HCT116 (cell line): ENCODE data around the gene FHOD3. TPM values are rescaled to one million over a fixed set of nuclear protein-coding genes. Genes with fewer than 3 reads are reported as not detected.

ENCODE experiments used
- ATAC-seq: fragments of 200-7000 bp; cut with Tn5 transposase; 2 replicates; pipeline ENCODE4 v1.9.1; 2020; ENCODE audit warnings: mild to moderate bottlenecking, moderate library complexity
- BruUV-seq: library from RNA; stranded (reverse); fragments of 400-500 nt; replicated peaks from 2 replicates; lab custom pipeline; 2021; lab: Mats Ljungman, UMichigan
- CTCF ChIA-PET: fragments of 300-600 bp; sonication (Branson Sonifier 250); formaldehyde crosslinking; loops from one replicate; lab custom pipeline; 2021; ENCODE audit warnings: antibody characterized with exemption; lab: Charles Lee
- POLR2A ChIA-PET: fragments of 300-600, 350-600 bp; sonication (Branson Sonifier 250); formaldehyde crosslinking; loops from one replicate; lab custom pipeline; 2021; ENCODE audit warnings: antibody characterized with exemption; lab: Charles Lee
- RAD21 ChIA-PET, 2 experiments: fragments of 300-600 bp; sonication (Branson Sonifier 250); formaldehyde crosslinking; loops; one replicate each; lab custom pipeline; 2023; ENCODE audit warnings: low total read pairs in 2 of 2; ENCODE audit not compliant: uncharacterized antibody in 2 of 2, unreplicated experiment in 2 of 2, low non-redundant PET in 1 of 2; lab: Charles Lee
- DNase-seq: peaks from one replicate; pipeline ENCODE4 v3.0.0-alpha.2; 2010; ENCODE audit warnings: low read depth, low spot score
- H2AFZ ChIP-seq: fragments of 200-600 bp; shearing (Covaris generic), sonication (generic); 2 replicates; pipeline ENCODE4 v1.6.1; 2017; ENCODE audit warnings: low read depth, mixed run types, mixed read lengths, antibody characterized with exemption, low read length; ENCODE audit not compliant: poor library complexity, severe bottlenecking
- H3K27ac ChIP-seq: 2 replicates; pipeline ENCODE4 v1.5.1; 2012; ENCODE audit warnings: low read depth, low read length
- H3K27me3 ChIP-seq: fragments of 200-600 bp; sonication (generic); 2 replicates; pipeline ENCODE4 v1.6.1; 2016; ENCODE audit warnings: mixed run types, low read length, mixed read lengths; ENCODE audit not compliant: insufficient read depth
- H3K36me3 ChIP-seq, 2 experiments: fragments of 200-500 bp in 1 of 2; fragments of 200-600 bp in 1 of 2; sonication (Bioruptor generic) in 1 of 2; sonication (generic) in 1 of 2; 2 replicates each; pipeline versions ENCODE4 v1.5.1 to v1.6.1; 2014 to 2016; ENCODE audit warnings: low read length in 2 of 2, inconsistent platforms in 1 of 2, mixed read lengths in 1 of 2, mixed run types in 1 of 2; ENCODE audit not compliant: insufficient read depth in 2 of 2, control insufficient read depth in 1 of 2
- H3K4me1 ChIP-seq, 2 experiments: fragments of 200-600 bp in 1 of 2; sonication (generic) in 1 of 2; 2 replicates each; pipeline versions ENCODE4 v1.5.1 to v1.6.1; 2012 to 2017; ENCODE audit warnings: low read length in 2 of 2, inconsistent platforms in 1 of 2, mild to moderate bottlenecking in 1 of 2, mixed read lengths in 1 of 2, mixed run types in 1 of 2, moderate library complexity in 1 of 2; ENCODE audit not compliant: insufficient read depth in 2 of 2, control insufficient read depth in 1 of 2
- H3K4me2 ChIP-seq: fragments of 200-600 bp; sonication (generic); 2 replicates; pipeline ENCODE4 v1.6.1; 2017; ENCODE audit warnings: mixed run types, low read length, mixed read lengths
- H3K4me3 ChIP-seq, 2 experiments: fragments of 200-600 bp in 1 of 2; sonication (generic) in 1 of 2; replicated peaks in 1 of 2; 2 replicates each; pipeline ENCODE4 v1.5.1; 2011 to 2016; ENCODE audit warnings: low read length in 2 of 2, control low read depth in 1 of 2, low read depth in 1 of 2, mild to moderate bottlenecking in 1 of 2, mixed read lengths in 1 of 2, mixed run types in 1 of 2
- H3K79me2 ChIP-seq: fragments of 200-600 bp; sonication (generic); 2 replicates; pipeline ENCODE4 v1.6.1; 2017; ENCODE audit warnings: mild to moderate bottlenecking, mixed run types, low read length, moderate library complexity, mixed read lengths; ENCODE audit not compliant: insufficient read depth
- H3K9ac ChIP-seq: fragments of 200-600 bp; sonication (generic); 2 replicates; pipeline ENCODE4 v1.6.1; 2016; ENCODE audit warnings: low read length, mixed read lengths
- H3K9me2 ChIP-seq: fragments of 200-600 bp; sonication (generic), shearing (Covaris generic); 2 replicates; pipeline ENCODE4 v1.6.1; 2017; ENCODE audit warnings: mixed run types, mild to moderate bottlenecking, moderate library complexity; ENCODE audit not compliant: insufficient read depth
- H3K9me3 ChIP-seq, 2 experiments: fragments of 200-500 bp in 1 of 2; fragments of 200-600 bp in 1 of 2; sonication (Bioruptor generic) in 1 of 2; sonication (generic) in 1 of 2; 2 replicates each; pipeline ENCODE4 v1.6.1; 2014 to 2017; ENCODE audit warnings: low read length in 2 of 2, mixed read lengths in 2 of 2, inconsistent platforms in 1 of 2, low read depth in 1 of 2, mild to moderate bottlenecking in 1 of 2, mixed run types in 1 of 2, moderate library complexity in 1 of 2; ENCODE audit not compliant: control insufficient read depth in 1 of 2, insufficient read depth in 1 of 2
- H4K20me1 ChIP-seq: fragments of 200-600 bp; sonication (generic), shearing (Covaris generic); 2 replicates; pipeline ENCODE4 v1.6.1; 2017; ENCODE audit warnings: mixed run types, mild to moderate bottlenecking, moderate library complexity; ENCODE audit not compliant: insufficient read depth
- CTCF ChIP-seq, 3 experiments: fragments of 200-600 bp in 1 of 3; sonication (generic) in 1 of 3; IDR thresholded peaks in 2 of 3; conservative IDR thresholded peaks in 1 of 3; 2 replicates each; pipeline ENCODE4 v1.5.1; 2012 to 2017; ENCODE audit warnings: low read depth in 2 of 3, low read length in 2 of 3, antibody characterized with exemption in 1 of 3, borderline replicate concordance in 1 of 3, control low read depth in 1 of 3, mild to moderate bottlenecking in 1 of 3, mixed read lengths in 1 of 3, mixed run types in 1 of 3, moderate library complexity in 1 of 3; ENCODE audit not compliant: insufficient read depth in 1 of 3
- EZH2phosphoT487 ChIP-seq: fragments of 200-600 bp; IDR thresholded peaks from 2 replicates; pipeline ENCODE4 v1.6.1; 2018; ENCODE audit warnings: antibody characterized with exemption, borderline replicate concordance
- FOSL1 ChIP-seq: IDR thresholded peaks from 2 replicates; pipeline ENCODE4 v1.6.1; 2012; ENCODE audit warnings: low read depth
- SIN3A ChIP-seq: IDR thresholded peaks from 2 replicates; pipeline ENCODE4 v1.6.1; 2012; ENCODE audit warnings: low read depth
- SP1 ChIP-seq: IDR thresholded peaks from 2 replicates; pipeline ENCODE4 v1.6.1; 2012; ENCODE audit warnings: low read depth
- SRF ChIP-seq: IDR thresholded peaks from 2 replicates; pipeline ENCODE4 v1.6.1; 2012; ENCODE audit warnings: low read depth
- TCF7L2 ChIP-seq: IDR thresholded peaks from 2 replicates; pipeline ENCODE4 v1.7.0; 2011; ENCODE audit warnings: borderline replicate concordance, inconsistent platforms; ENCODE audit not compliant: insufficient read depth, insufficient read length; ENCODE audit errors: extremely low read depth
- ZNF274 ChIP-seq: fragments of 200-500 bp; sonication (Bioruptor generic); IDR thresholded peaks from 2 replicates; pipeline ENCODE4 v1.6.1; 2014; ENCODE audit warnings: mild to moderate bottlenecking, low read depth, low read length, inconsistent platforms
- intact Hi-C: fragments of 100-400 bp; cut with micrococcal nuclease; formaldehyde crosslinking; loops from 2 replicates; pipeline ENCODE4 v1.10.0; 2022
- total RNA-seq: library from RNA; stranded (reverse); gene quantifications from one replicate; pipeline ENCODE4 v1.2.1, GENCODE V29; 2021; ENCODE audit not compliant: unreplicated experiment
- TF ChIP-seq, protein P1 (sequence below): IDR thresholded peaks from 2 replicates; pipeline ENCODE4 v1.6.1; 2012

Gene FHOD3
- total RNA-seq, 1 experiment from 2014 or later: 4.0 TPM

GRCh38 chr18:36388310-36388709 is 90.8 kb downstream of the FHOD3 start:
- Histone ChIP-seq H3K36me3 (no peaks in the 10 kb centered on the region; a peak in 1 of 4 replicates), H3K4me1 (no peaks in the 10 kb centered on the region), H3K9me2 (no peaks in the 10 kb centered on the region), H3K4me3 (no peak overlapping the region), H2AFZ (no peak overlapping the region), H4K20me1 (no peaks in the 10 kb centered on the region), H3K27me3 (no peaks in the 10 kb centered on the region), H3K9me3 (no peaks in the 10 kb centered on the region), H3K9ac (no peak overlapping the region), H3K4me2 (no peak overlapping the region), H3K79me2 (no peaks in the 10 kb centered on the region), H3K27ac (no peak overlapping the region)
- POLR2A ChIA-PET: no interaction called here
- RAD21 ChIA-PET: no interaction called here
- CTCF ChIA-PET: no interaction called here
- intact Hi-C loops: no loop called here
- TF ChIP-seq, protein P1, sequence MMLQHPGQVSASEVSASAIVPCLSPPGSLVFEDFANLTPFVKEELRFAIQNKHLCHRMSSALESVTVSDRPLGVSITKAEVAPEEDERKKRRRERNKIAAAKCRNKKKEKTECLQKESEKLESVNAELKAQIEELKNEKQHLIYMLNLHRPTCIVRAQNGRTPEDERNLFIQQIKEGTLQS: no peak
- TF ChIP-seq EZH2phosphoT487 (no peak), TCF7L2 (no peak), FOSL1 (no peak), SP1 (no peak), ZNF274 (no peak), CTCF (IDR thresholded peaks at IDR 0.05 in 2 of 3, conservative IDR thresholded peaks at IDR 0.05 in 1 of 3; ENCODE audit: borderline replicate concordance in 1 of 3, insufficient read depth in 1 of 3, low read depth in 2 of 3, low read length in 2 of 3) (no peak), SRF (no peak), SIN3A (no peak)
- ATAC-seq: no peak
- no TSS peak for BruUV-seq
- DNase-seq: no peak
